ENCODE results near the gene XRCC5. TPM values are rescaled to one million over a fixed set of nuclear protein-coding genes. Genes with fewer than 3 reads are reported as not detected.
A peak's percentile ranks its signal among the peaks of the same experiment; 100 is the strongest.

Gene XRCC5
- total RNA-seq, 2 experiments from 2014 or later = 510 to 515 TPM

GRCh38 chr2:216219861-216220260 is 110.7 kb downstream of the XRCC5 start:
- H3K36me3 Mint-ChIP-seq = no peaks in the 10 kb centered on the region
- no peak overlapping the region for H3K4me3 Mint-ChIP-seq
- H3K27ac Mint-ChIP-seq = no peak overlapping the region
- no peaks in the 10 kb centered on the region for H3K27me3 Mint-ChIP-seq
- peaks cover 47% of the 10 kb centered on the region for H3K4me1 Mint-ChIP-seq (ENCODE audit: low read depth)
- ChIA-PET POLR2A (no interaction called here), CTCF (no interaction called here)
- H3K9me3 Mint-ChIP-seq = no peaks in the 10 kb centered on the region
- intact Hi-C loops (cut with micrococcal nuclease) = loop anchor here (5.0 kb wide), 3 partner anchors 62 to 447 kb away; no protein-coding TSS in a partner anchor
- DNase-seq = no peak

GRCh38 chr2:216220976-216221375 is 111.8 kb downstream of the XRCC5 start:
- DNase-seq = no peak
- intact Hi-C loops (cut with micrococcal nuclease) = loop anchor here (5.0 kb wide), 3 partner anchors 61 to 446 kb away; no protein-coding TSS in a partner anchor
- no peaks in the 10 kb centered on the region for H3K36me3 Mint-ChIP-seq
- ChIA-PET POLR2A (no interaction called here), CTCF (interaction anchor here (1.6 to 3.8 kb wide), 3 partner anchors 8 to 445 kb away, joined by 7 to 33 read pairs (median 11); no protein-coding TSS in a partner anchor)
- H3K27ac Mint-ChIP-seq = no peak overlapping the region
- H3K27me3 Mint-ChIP-seq = no peaks in the 10 kb centered on the region
- H3K4me3 Mint-ChIP-seq = no peak overlapping the region
- H3K9me3 Mint-ChIP-seq = no peaks in the 10 kb centered on the region
- peaks cover 47% of the 10 kb centered on the region for H3K4me1 Mint-ChIP-seq (ENCODE audit: low read depth)

- ChIA-PET CTCF (interaction anchor here (0.9 to 3.8 kb wide), 6 partner anchors 9 to 444 kb away, joined by 3 to 33 read pairs (median 8); no protein-coding TSS in a partner anchor), POLR2A (interaction anchor here (2.0 kb wide), 1 partner anchor 26 kb away, joined by 8 read pairs; no protein-coding TSS in a partner anchor)
- Mint-ChIP-seq H3K36me3 (no peaks in the 10 kb centered on the region), H3K4me1 (ENCODE audit: low read depth) (peaks cover 42% of the 10 kb centered on the region), H3K27ac (peak overlapping the region; percentile 14), H3K4me3 (no peak overlapping the region), H3K27me3 (no peaks in the 10 kb centered on the region), H3K9me3 (no peaks in the 10 kb centered on the region)
- intact Hi-C loops (cut with micrococcal nuclease) = loop anchor here (2.0 to 5.0 kb wide), 6 partner anchors 15 to 445 kb away; no protein-coding TSS in a partner anchor
- peak; percentile 25 for DNase-seq
Observed at GRCh38 chr2:216221811-216222210, 112.7 kb downstream of the XRCC5 start.

GRCh38 chr2:216222650-216223352 is 113.7 kb downstream of the XRCC5 start:
- ChIA-PET CTCF (interaction anchor here (0.9 to 3.8 kb wide), 8 partner anchors 9 to 443 kb away, joined by 3 to 33 read pairs (median 6); no protein-coding TSS in a partner anchor), POLR2A (interaction anchor here (0.9 to 2.0 kb wide), 3 partner anchors 27 to 189 kb away, joined by 3 to 8 read pairs (median 3); partner anchors contain the start of gene SMARCAL1)
- Mint-ChIP-seq H3K4me1 (ENCODE audit: low read depth) (peaks cover 33% of the 10 kb centered on the region), H3K36me3 (no peaks in the 10 kb centered on the region), H3K4me3 (no peak overlapping the region), H3K27ac (peak overlapping the region; percentile 49), H3K27me3 (no peaks in the 10 kb centered on the region), H3K9me3 (no peaks in the 10 kb centered on the region)
- intact Hi-C loops (cut with micrococcal nuclease) = loop anchor here (2.0 to 5.0 kb wide), 6 partner anchors 16 to 444 kb away; no protein-coding TSS in a partner anchor
- DNase-seq = peak; percentile 51

- CTCF ChIA-PET = no interaction called here
- POLR2A ChIA-PET = no interaction called here
- no peak for DNase-seq
- intact Hi-C loops (cut with micrococcal nuclease) = loop anchor here (5.0 kb wide), 3 partner anchors 58 to 443 kb away; no protein-coding TSS in a partner anchor
- Mint-ChIP-seq H3K4me1 (ENCODE audit: low read depth) (peaks cover 23% of the 10 kb centered on the region), H3K27ac (no peak overlapping the region), H3K27me3 (no peaks in the 10 kb centered on the region), H3K9me3 (no peaks in the 10 kb centered on the region), H3K4me3 (no peak overlapping the region), H3K36me3 (no peaks in the 10 kb centered on the region)
Observed at GRCh38 chr2:216224388-216224787, 115.2 kb downstream of the XRCC5 start.

- no peak for DNase-seq
- Mint-ChIP-seq H3K4me1 (ENCODE audit: low read depth) (no peaks in the 10 kb centered on the region), H3K36me3 (peaks cover 13% of the 10 kb centered on the region), H3K27ac (no peak overlapping the region), H3K27me3 (no peaks in the 10 kb centered on the region), H3K4me3 (no peak overlapping the region), H3K9me3 (peaks cover 21% of the 10 kb centered on the region)
- ChIA-PET CTCF (interaction anchor here (1.0 kb wide), 1 partner anchor 14 kb away, joined by 4 read pairs; no protein-coding TSS in a partner anchor), POLR2A (no interaction called here)
- intact Hi-C loops (cut with micrococcal nuclease) = no loop called here
Observed at GRCh38 chr2:216229277-216229914, 120.2 kb downstream of the XRCC5 start.

GRCh38 chr2:216231867-216232266 is 122.7 kb downstream of the XRCC5 start:
- DNase-seq = no peak
- ChIA-PET POLR2A (no interaction called here), CTCF (interaction anchor here (0.8 kb wide), 1 partner anchor 9 kb away, joined by 3 read pairs; no protein-coding TSS in a partner anchor)
- Mint-ChIP-seq H3K27ac (no peak overlapping the region), H3K27me3 (no peaks in the 10 kb centered on the region), H3K9me3 (peaks cover 21% of the 10 kb centered on the region), H3K4me3 (no peak overlapping the region), H3K4me1 (ENCODE audit: low read depth) (no peaks in the 10 kb centered on the region), H3K36me3 (peaks cover 13% of the 10 kb centered on the region)
- intact Hi-C loops (cut with micrococcal nuclease) = no loop called here

GRCh38 chr2:216232721-216233120 is 123.6 kb downstream of the XRCC5 start:
- H3K9me3 Mint-ChIP-seq = peaks cover 21% of the 10 kb centered on the region

GRCh38 chr2:216233281-216233995 is 124.3 kb downstream of the XRCC5 start:
- H3K27me3 Mint-ChIP-seq = no peaks in the 10 kb centered on the region
- intact Hi-C loops (cut with micrococcal nuclease) = no loop called here

More at GRCh38 chr2:216232721-216233120, 123.6 kb downstream of the XRCC5 start:
- Mint-ChIP-seq H3K36me3 (peaks cover 13% of the 10 kb centered on the region), H3K27me3 (no peaks in the 10 kb centered on the region), H3K4me3 (no peak overlapping the region), H3K4me1 (ENCODE audit: low read depth) (no peaks in the 10 kb centered on the region), H3K27ac (no peak overlapping the region)
- ChIA-PET CTCF (no interaction called here), POLR2A (no interaction called here)
- intact Hi-C loops (cut with micrococcal nuclease) = no loop called here
- no peak for DNase-seq

GRCh38 chr2:216234106-216234505 is 125.0 kb downstream of the XRCC5 start:
- no peaks in the 10 kb centered on the region for H3K27me3 Mint-ChIP-seq
- CTCF ChIA-PET = no interaction called here
- H3K4me1 Mint-ChIP-seq (ENCODE audit: low read depth) = no peaks in the 10 kb centered on the region
- no peak overlapping the region for H3K27ac Mint-ChIP-seq
- intact Hi-C loops (cut with micrococcal nuclease) = no loop called here
- POLR2A ChIA-PET = no interaction called here
- peaks cover 13% of the 10 kb centered on the region for H3K36me3 Mint-ChIP-seq
- DNase-seq = no peak
- no peak overlapping the region for H3K4me3 Mint-ChIP-seq
- peaks cover 21% of the 10 kb centered on the region for H3K9me3 Mint-ChIP-seq

More at GRCh38 chr2:216233281-216233995, 124.3 kb downstream of the XRCC5 start:
- Mint-ChIP-seq H3K27ac (no peak overlapping the region), H3K9me3 (peaks cover 21% of the 10 kb centered on the region), H3K4me1 (ENCODE audit: low read depth) (no peaks in the 10 kb centered on the region), H3K36me3 (peaks cover 13% of the 10 kb centered on the region), H3K4me3 (no peak overlapping the region)
- ChIA-PET CTCF (no interaction called here), POLR2A (no interaction called here)
- no peak for DNase-seq

GRCh38 chr2:216235462-216235861 is 126.3 kb downstream of the XRCC5 start:
- Mint-ChIP-seq H3K4me3 (no peak overlapping the region), H3K4me1 (ENCODE audit: low read depth) (no peaks in the 10 kb centered on the region)
- POLR2A ChIA-PET = no interaction called here

GRCh38 chr2:216235896-216236295 is 126.7 kb downstream of the XRCC5 start:
- Mint-ChIP-seq H3K4me1 (ENCODE audit: low read depth) (no peaks in the 10 kb centered on the region), H3K27ac (no peak overlapping the region), H3K9me3 (peaks cover 21% of the 10 kb centered on the region), H3K36me3 (peaks cover 13% of the 10 kb centered on the region), H3K27me3 (no peaks in the 10 kb centered on the region), H3K4me3 (no peak overlapping the region)
- intact Hi-C loops (cut with micrococcal nuclease) = no loop called here
- no peak for DNase-seq
- ChIA-PET POLR2A (no interaction called here), CTCF (no interaction called here)

More at GRCh38 chr2:216235462-216235861, 126.3 kb downstream of the XRCC5 start:
- no peaks in the 10 kb centered on the region for H3K27me3 Mint-ChIP-seq
- DNase-seq = no peak
- H3K36me3 Mint-ChIP-seq = peaks cover 13% of the 10 kb centered on the region
- intact Hi-C loops (cut with micrococcal nuclease) = no loop called here
- CTCF ChIA-PET = no interaction called here
- H3K9me3 Mint-ChIP-seq = peaks cover 21% of the 10 kb centered on the region
- H3K27ac Mint-ChIP-seq = no peak overlapping the region
